HepG2 (cell line): ENCODE results near the gene NTRK2. TPM values are rescaled to one million over a fixed set of nuclear protein-coding genes. Genes with fewer than 3 reads are reported as not detected.

Experiments used
- ATAC-seq: fragments of 200-7000 bp; cut with Tn5 transposase; 3 replicates; pipeline ENCODE4 v1.9.1; 2020; ENCODE audit warnings: mild to moderate bottlenecking, moderate library complexity
- BruUV-seq: library from RNA; stranded (reverse); fragments of 400-500 nt; replicated peaks from 2 replicates; lab custom pipeline; 2021; lab: Mats Ljungman, UMichigan
- CTCF ChIA-PET: fragments of 300-600 bp; formaldehyde crosslinking; extraction: SDS; loops from one replicate; lab custom pipeline; 2021; ENCODE audit warnings: low total read pairs, inconsistent platforms, low intra/inter-chr PET ratio; lab: Yijun Ruan, JAX
- POLR2A ChIA-PET: fragments of 350-600 bp; sonication (Branson Sonifier 250); formaldehyde crosslinking; loops from one replicate; lab custom pipeline; 2020; ENCODE audit warnings: antibody characterized with exemption, inconsistent platforms; lab: Yijun Ruan, JAX
- DNase-seq: peaks from one replicate; pipeline ENCODE4 v3.0.0-alpha.2; 2015; ENCODE audit warnings: low spot score
- FAIRE-seq: peaks from 3 replicates; lab custom pipeline; 2011; peaks lifted over from hg19 to GRCh38; lab: Jason Lieb, UNC
- H2AFZ ChIP-seq: one replicate; pipeline ENCODE4 v1.6.1; 2011; ENCODE audit warnings: low read length, inconsistent platforms
- H3K27ac ChIP-seq: fragments of 300-600 bp; 3 replicates; pipeline ENCODE4 v1.8.0; 2011; ENCODE audit warnings: mixed run types, mild to moderate bottlenecking, mixed read lengths, low read length, inconsistent platforms; ENCODE audit not compliant: insufficient read depth; ENCODE audit errors: extremely low read length
- H3K27me3 ChIP-seq, 2 experiments: fragments of 200-600 bp in 1 of 2; 2 replicates in 1 of 2; 3 replicates in 1 of 2; pipeline versions ENCODE4 v1.6.0 to v1.8.0; 2011; ENCODE audit warnings: low read length in 2 of 2, mild to moderate bottlenecking in 2 of 2, moderate library complexity in 2 of 2, inconsistent platforms in 1 of 2; ENCODE audit not compliant: insufficient read depth in 2 of 2, control insufficient read depth in 1 of 2
- H3K36me3 ChIP-seq, 2 experiments: fragments of 200-600 bp in 1 of 2; replicated peaks in 1 of 2; 2 replicates in 1 of 2; 3 replicates in 1 of 2; pipeline versions ENCODE4 v1.5.1 to v1.8.0; 2011; ENCODE audit warnings: low read length in 2 of 2, inconsistent platforms in 1 of 2; ENCODE audit not compliant: insufficient read depth in 2 of 2, control insufficient read depth in 1 of 2
- H3K4me1 ChIP-seq: 2 replicates; pipeline ENCODE4 v1.5.1; 2012; ENCODE audit warnings: low read length, inconsistent platforms; ENCODE audit not compliant: insufficient read depth
- H3K4me2 ChIP-seq: 2 replicates; pipeline ENCODE4 v1.6.0; 2011; ENCODE audit warnings: low read depth, low read length, inconsistent platforms
- H3K4me3 ChIP-seq, 3 experiments: fragments of 200-600 bp in 1 of 3; sonication (generic), shearing (Covaris generic) in 1 of 3; replicated peaks in 1 of 3; 2 replicates each; pipeline ENCODE4 v1.5.1; 2011 to 2016; ENCODE audit warnings: low read length in 3 of 3, inconsistent platforms in 2 of 3, low read depth in 2 of 3, mild to moderate bottlenecking in 2 of 3, control low read depth in 1 of 3, mixed read lengths in 1 of 3; ENCODE audit not compliant: insufficient read depth in 1 of 3
- H3K79me2 ChIP-seq: one replicate; pipeline ENCODE4 v1.6.1; 2011; ENCODE audit warnings: low read length, inconsistent platforms; ENCODE audit not compliant: insufficient read depth
- H3K9ac ChIP-seq: 2 replicates; pipeline ENCODE4 v1.6.0; 2011; ENCODE audit warnings: mild to moderate bottlenecking, low read depth, low read length, inconsistent platforms; ENCODE audit not compliant: insufficient read depth
- H3K9me3 ChIP-seq: 2 replicates; pipeline ENCODE4 v1.5.1; 2012; ENCODE audit warnings: mild to moderate bottlenecking, low read length
- H4K20me1 ChIP-seq: 2 replicates; pipeline ENCODE4 v1.6.0; 2011; ENCODE audit warnings: inconsistent platforms, mild to moderate bottlenecking, low read length, moderate library complexity; ENCODE audit not compliant: insufficient read depth
- ELF4 ChIP-seq: sonication (generic); formaldehyde crosslinking; IDR thresholded peaks from 2 replicates; pipeline ENCODE4 v1.5.0; 2020; ENCODE audit warnings: missing genetic modification reagents, mild to moderate bottlenecking, moderate library complexity, borderline replicate concordance
- HOXA5 ChIP-seq: sonication (generic); formaldehyde crosslinking; IDR thresholded peaks from 2 replicates; pipeline ENCODE4 v1.4.0; 2020; ENCODE audit warnings: missing genetic modification reagents
- MEF2D ChIP-seq: sonication (generic); formaldehyde crosslinking; IDR thresholded peaks from 2 replicates; pipeline ENCODE4 v1.5.1; 2020; ENCODE audit warnings: mild to moderate bottlenecking, missing genetic modification reagents
- MTF1 ChIP-seq: sonication (generic); formaldehyde crosslinking; IDR thresholded peaks from 2 replicates; pipeline ENCODE4 v1.5.0; 2020; ENCODE audit warnings: missing genetic modification reagents
- NFATC3 ChIP-seq: sonication (generic); formaldehyde crosslinking; IDR thresholded peaks from 2 replicates; pipeline ENCODE4 v1.5.1; 2020; ENCODE audit warnings: mild to moderate bottlenecking, missing genetic modification reagents
- PAX8 ChIP-seq: sonication (generic); formaldehyde crosslinking; IDR thresholded peaks from 2 replicates; pipeline ENCODE4 v1.8.0; 2022; ENCODE audit warnings: mild to moderate bottlenecking, missing genetic modification reagents, borderline replicate concordance
- PRDM15 ChIP-seq: sonication (generic); formaldehyde crosslinking; IDR thresholded peaks from 2 replicates; pipeline ENCODE4 v1.4.0; 2020; ENCODE audit warnings: missing genetic modification reagents
- YEATS4 ChIP-seq: sonication (generic); formaldehyde crosslinking; IDR thresholded peaks from 2 replicates; pipeline ENCODE4 v1.4.0; 2020; ENCODE audit warnings: missing genetic modification reagents, borderline replicate concordance
- ZBTB20 ChIP-seq: sonication (generic); formaldehyde crosslinking; IDR thresholded peaks from 2 replicates; pipeline ENCODE4 v1.8.1; 2023; ENCODE audit warnings: missing genetic modification reagents, low read depth, mild to moderate bottlenecking, borderline replicate concordance
- ZFP90 ChIP-seq: sonication (generic); formaldehyde crosslinking; IDR thresholded peaks from 2 replicates; pipeline ENCODE4 v1.8.0; 2022; ENCODE audit warnings: missing genetic modification reagents, mild to moderate bottlenecking, inconsistent platforms, borderline replicate concordance
- ZNF331 ChIP-seq: sonication (generic); formaldehyde crosslinking; IDR thresholded peaks from 2 replicates; pipeline ENCODE4 v1.4.0; 2020; ENCODE audit warnings: missing genetic modification reagents
- ZNF354B ChIP-seq: sonication (generic); formaldehyde crosslinking; IDR thresholded peaks from 2 replicates; pipeline ENCODE4 v1.8.0; 2022; ENCODE audit warnings: mild to moderate bottlenecking, missing genetic modification reagents
- WGBS: methylation state at CpG from one replicate; pipeline ENCODE4 v1.1.6; 2017; ENCODE audit warnings: low lambda C conversion rate; 5-methylcytosine and 5-hydroxymethylcytosine counted together
- in situ Hi-C: cut with HindIII; loops from 2 replicates; pipeline ENCODE4 v1.10.0; 2017; ENCODE audit warnings: low pct_unique_long_range_greater_than_20kb; ENCODE audit not compliant: extremely low pct_ligation_motif_present
- intact Hi-C: fragments of 100-400 bp; cut with micrococcal nuclease; formaldehyde crosslinking; loops from one replicate; pipeline ENCODE4 v1.10.0; 2022; ENCODE audit not compliant: unreplicated experiment
- polyA plus RNA-seq, 8 experiments: library from polyadenylated mRNA; depleted of rRNA in 3 of 8; stranded (reverse) in 7 of 8; unstranded in 1 of 8; fragments of >200 nt; fragmentation: Illumina TruSeq in 4 of 8; extraction: Trizol in 4 of 8; gene quantifications; 2 replicates each; pipeline versions ENCODE4 v1.2.1 to v1.2.3, GENCODE V29; 2011 to 2016; ENCODE audit warnings: low read depth in 4 of 8, missing spikeins in 1 of 8, mixed read lengths in 1 of 8; ENCODE audit not compliant: insufficient read depth in 1 of 8
- total RNA-seq, 5 experiments: library from RNA; depleted of rRNA; stranded (reverse); fragments of >200 nt; fragmentation: Illumina TruSeq; extraction: Trizol; gene quantifications; 2 replicates each; pipeline ENCODE4 v1.2.3, GENCODE V29; 2016; ENCODE audit warnings: low read depth in 1 of 5
- TF ChIP-seq, protein P1 (sequence below): sonication (generic); formaldehyde crosslinking; IDR thresholded peaks from 2 replicates; pipeline ENCODE4 v1.5.0; 2020; ENCODE audit warnings: mild to moderate bottlenecking, low read depth, missing genetic modification reagents, borderline replicate concordance

NTRK2 gene
- total and polyA plus RNA-seq, 2 of the 13 experiments (the other 11 are each of a cell fraction or from before 2014, with no cell fraction given) = not detected

DNA sequence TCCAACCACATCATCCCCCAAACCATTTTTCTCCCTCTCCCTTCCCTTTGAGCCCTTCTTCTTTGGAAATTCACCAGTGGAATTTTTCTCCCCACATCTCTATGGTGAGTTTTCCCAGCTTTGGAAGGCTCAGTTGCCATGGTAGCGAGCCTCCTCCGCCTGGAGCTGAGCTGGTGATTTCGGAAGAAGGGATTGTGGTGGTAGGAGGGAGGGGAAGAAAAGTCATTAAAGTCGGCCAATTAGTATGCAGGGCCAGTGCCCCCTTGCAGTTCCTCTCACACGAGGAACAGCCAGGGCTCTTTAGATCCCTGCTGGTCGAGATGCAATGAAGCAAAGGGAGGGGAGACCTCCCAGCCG, 322.0 kb downstream of the NTRK2 start (continued):
- TF ChIP-seq PRDM15 (CRISPR knock-in tag) (no peak), ZNF354B (CRISPR knock-in tag) (no peak)

DNA sequence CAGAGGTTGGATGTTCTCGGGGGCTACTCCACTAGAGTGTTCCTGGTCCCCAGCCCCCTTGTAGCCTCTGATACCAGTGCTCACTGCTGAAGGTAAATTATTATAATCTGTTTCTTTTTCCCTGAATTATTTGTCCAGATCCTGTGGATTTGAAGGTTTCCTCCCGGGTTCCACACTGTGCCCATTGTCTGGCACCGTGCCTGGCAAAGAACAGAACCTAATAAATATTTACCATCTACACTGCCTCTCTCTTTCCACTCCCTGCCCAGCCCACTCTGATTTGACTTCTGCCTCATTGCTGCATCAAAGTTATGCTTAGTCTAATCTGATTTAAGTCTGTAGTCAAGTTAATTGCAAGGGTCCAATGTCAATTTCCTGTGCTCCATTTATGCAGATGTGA, 322.9 kb downstream of the NTRK2 start:
- no peak for DNase-seq
- intact Hi-C loops (no loop called here), in situ Hi-C loops (no loop called here)
- no peak overlapping the region for H3K9ac ChIP-seq
- 2% methylated on average over 3 of the region's 3 CpGs for WGBS
- no peaks in the 10 kb centered on the region for H3K9me3 ChIP-seq
- no peaks in the 10 kb centered on the region for H4K20me1 ChIP-seq
- BruUV-seq = no TSS peak
- H3K27me3 ChIP-seq = no peaks in the 10 kb centered on the region; a peak in 1 of 5 replicates
- ChIA-PET POLR2A (no interaction called here), CTCF (no interaction called here)
- no peak for FAIRE-seq
- ATAC-seq = no peak
- H3K27ac ChIP-seq = no peak overlapping the region
- no peaks in the 10 kb centered on the region for H3K36me3 ChIP-seq
- no peak overlapping the region for H3K4me2 ChIP-seq
- no peak overlapping the region for H3K4me3 ChIP-seq
- no peak overlapping the region for H2AFZ ChIP-seq
- no peaks in the 10 kb centered on the region for H3K4me1 ChIP-seq
- TF ChIP-seq ELF4 (CRISPR knock-in tag) (no peak), MTF1 (CRISPR knock-in tag) (no peak), HOXA5 (no peak), MEF2D (no peak), ZFP90 (CRISPR knock-in tag) (no peak), ZNF331 (no peak), NFATC3 (CRISPR knock-in tag) (no peak), YEATS4 (CRISPR knock-in tag) (no peak), ZBTB20 (no peak), PAX8 (CRISPR knock-in tag) (no peak)
- TF ChIP-seq, protein P1, sequence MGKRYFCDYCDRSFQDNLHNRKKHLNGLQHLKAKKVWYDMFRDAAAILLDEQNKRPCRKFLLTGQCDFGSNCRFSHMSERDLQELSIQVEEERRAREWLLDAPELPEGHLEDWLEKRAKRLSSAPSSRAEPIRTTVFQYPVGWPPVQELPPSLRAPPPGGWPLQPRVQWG (CRISPR knock-in tag) = no peak
- no peaks in the 10 kb centered on the region for H3K79me2 ChIP-seq
